BLaER1 treated with 17β-estradiol and CSF1 and Interleukin-3, amounts not matched to agents 10 nM and 100 nM (cell line): ENCODE data around the gene NRAP.
A peak's percentile ranks its signal among the peaks of the same experiment; 100 is the strongest.

Experiments used
- H3K27ac ChIP-seq, 11 experiments: shearing (Covaris generic); formaldehyde crosslinking; 2 replicates each; pipeline ENCODE4 v1.8.1; 2022
- H3K27me3 ChIP-seq, 11 experiments: shearing (Covaris generic); formaldehyde crosslinking; 2 replicates each; pipeline ENCODE4 v1.8.1; 2022
- H3K36me3 ChIP-seq, 11 experiments: shearing (Covaris generic); formaldehyde crosslinking; 2 replicates each; pipeline ENCODE4 v1.8.1; 2022
- H3K4me1 ChIP-seq, 10 experiments: shearing (Covaris generic); formaldehyde crosslinking; 2 replicates each; pipeline ENCODE4 v1.8.1; 2022
- H3K4me2 ChIP-seq, 11 experiments: shearing (Covaris generic); formaldehyde crosslinking; 2 replicates each; pipeline ENCODE4 v1.8.1; 2022
- H3K4me3 ChIP-seq, 10 experiments: shearing (Covaris generic); formaldehyde crosslinking; 2 replicates each; pipeline ENCODE4 v1.8.1; 2022
- H3K9ac ChIP-seq, 11 experiments: shearing (Covaris generic); formaldehyde crosslinking; 2 replicates each; pipeline ENCODE4 v1.8.1; 2022
- H3K9me3 ChIP-seq, 11 experiments: shearing (Covaris generic); formaldehyde crosslinking; replicated peaks in 1 of 11; 2 replicates each; pipeline ENCODE4 v1.8.1; 2022
- H4K20me1 ChIP-seq, 11 experiments: shearing (Covaris generic); formaldehyde crosslinking; 2 replicates each; pipeline ENCODE4 v1.8.1; 2022
- Cebpa-rat ChIP-seq, 11 experiments: shearing (Covaris generic); IDR thresholded peaks; 2 replicates each; pipeline ENCODE4 v1.8.1; 2022

Gene NRAP

DNA sequence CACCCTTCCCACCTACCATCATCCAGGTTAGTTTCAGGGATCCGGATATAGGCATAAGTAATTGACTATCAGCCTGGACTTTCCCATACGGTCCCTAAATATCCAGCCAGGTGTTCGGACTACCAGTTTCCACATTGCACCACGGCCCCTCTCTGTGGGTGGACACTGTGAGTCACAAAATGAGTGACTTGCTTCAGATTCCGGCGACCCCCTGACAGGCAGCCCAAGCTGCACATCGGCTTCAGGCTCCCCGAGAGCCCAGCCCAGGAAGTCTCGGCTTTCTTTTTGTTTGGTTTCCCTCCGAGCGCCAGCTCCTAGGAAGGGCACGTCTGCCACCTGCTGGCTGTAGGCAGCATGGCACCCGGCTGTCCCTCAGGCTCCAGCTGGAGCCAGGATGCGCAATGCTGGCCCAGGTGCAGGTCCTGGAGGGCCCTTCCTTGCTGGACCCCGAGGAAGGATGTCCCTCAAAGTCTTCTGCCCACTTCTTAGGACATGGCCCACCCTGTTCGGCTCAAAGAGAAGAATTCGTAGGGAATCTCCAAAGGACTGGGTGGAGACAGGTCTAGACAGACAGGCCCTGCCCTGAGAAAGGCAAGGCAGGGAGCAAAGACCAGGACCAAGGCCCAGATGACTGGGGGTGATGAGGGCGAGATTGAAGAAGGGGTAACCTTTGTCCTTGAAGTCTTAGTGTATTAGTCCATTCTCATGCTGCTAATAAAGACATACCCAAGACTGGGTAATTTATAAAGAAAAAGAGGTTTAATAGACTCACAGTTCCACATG is 100.3 kb downstream of the NRAP start:
- no peak for TF ChIP-seq Cebpa-rat (IDR thresholded peaks at IDR 0.05)
- peak overlapping the region in 9 of 11 experiments; percentile 19 to 65 (median 48); a peak in 17 of 22 replicates for H3K9ac ChIP-seq
- no peak overlapping the region for H3K27ac ChIP-seq
- H3K36me3 ChIP-seq: no peaks in the 10 kb centered on the region
- peak overlapping the region in 9 of 10 experiments; percentile 20 to 63 (median 44); a peak in 11 of 20 replicates for H3K4me3 ChIP-seq
- no peaks in the 10 kb centered on the region for H3K9me3 ChIP-seq
- no peaks in the 10 kb centered on the region for H4K20me1 ChIP-seq
- H3K4me2 ChIP-seq: peak overlapping the region; percentile 54 to 91 (median 77)
- no peaks in the 10 kb centered on the region for H3K27me3 ChIP-seq
- peaks cover 0 to 10% (median 4%) of the 10 kb centered on the region in 10 experiments; a peak in 9 of 20 replicates for H3K4me1 ChIP-seq

DNA sequence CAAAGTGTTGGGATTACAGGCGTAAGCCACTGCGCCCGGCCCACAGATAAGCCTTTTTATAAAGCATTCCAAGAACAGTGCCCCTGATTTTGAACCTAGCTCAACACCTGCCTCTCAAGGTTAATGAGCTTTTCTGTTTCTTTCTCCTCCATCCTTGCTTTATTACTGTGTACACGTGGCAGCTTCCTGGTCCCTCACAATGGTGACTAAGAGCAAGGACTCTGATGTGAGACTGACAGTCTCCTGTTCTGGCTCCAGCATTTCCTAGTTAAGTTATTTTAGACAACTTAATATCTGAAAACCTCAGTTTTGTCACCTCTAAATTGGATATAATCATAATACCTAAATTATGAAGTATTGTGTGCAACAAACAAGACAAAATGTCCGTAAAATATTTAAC is 101.1 kb downstream of the NRAP start:
- H3K36me3 ChIP-seq: no peaks in the 10 kb centered on the region
- no peak overlapping the region for H3K4me3 ChIP-seq
- H3K4me1 ChIP-seq: peaks cover 0 to 15% (median 4%) of the 10 kb centered on the region in 10 experiments; a peak in 11 of 20 replicates
- H3K9ac ChIP-seq: no peak overlapping the region
- H4K20me1 ChIP-seq: no peaks in the 10 kb centered on the region
- H3K27me3 ChIP-seq: no peaks in the 10 kb centered on the region
- no peak for TF ChIP-seq Cebpa-rat (IDR thresholded peaks at IDR 0.05)
- no peak overlapping the region for H3K27ac ChIP-seq
- peak overlapping the region in 9 of 11 experiments; percentile 54 to 91 (median 74); a peak in 8 of 22 replicates for H3K4me2 ChIP-seq
- no peaks in the 10 kb centered on the region for H3K9me3 ChIP-seq

DNA sequence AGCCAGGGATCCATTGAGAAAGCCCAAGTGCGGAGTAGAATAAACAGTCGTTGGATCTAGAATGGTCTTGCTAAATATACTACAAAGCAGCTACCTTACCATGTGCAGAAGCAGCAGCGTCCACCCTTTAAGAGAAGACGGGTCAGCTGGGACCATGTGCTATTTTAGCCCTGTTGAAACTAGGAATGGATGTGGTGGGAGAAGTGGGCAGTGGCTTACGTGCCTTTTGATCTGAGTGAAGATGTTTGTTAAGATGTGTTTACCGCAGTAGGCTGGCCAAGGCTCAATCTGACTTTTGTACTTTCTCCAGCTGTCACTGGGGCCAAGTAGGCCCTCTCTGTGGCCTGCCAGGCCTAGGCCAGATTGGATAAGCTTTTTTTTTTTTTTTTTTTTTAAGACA is 101.8 kb downstream of the NRAP start:
- Histone ChIP-seq H3K27ac (no peak overlapping the region), H3K4me1 (peaks cover 0 to 22% (median 4%) of the 10 kb centered on the region in 10 experiments; a peak in 11 of 20 replicates), H3K4me2 (no peak overlapping the region), H3K4me3 (no peak overlapping the region), H3K9me3 (no peaks in the 10 kb centered on the region), H3K9ac (no peak overlapping the region), H3K36me3 (no peaks in the 10 kb centered on the region), H4K20me1 (no peaks in the 10 kb centered on the region), H3K27me3 (no peaks in the 10 kb centered on the region)
- TF ChIP-seq Cebpa-rat (IDR thresholded peaks at IDR 0.05): no peak

DNA sequence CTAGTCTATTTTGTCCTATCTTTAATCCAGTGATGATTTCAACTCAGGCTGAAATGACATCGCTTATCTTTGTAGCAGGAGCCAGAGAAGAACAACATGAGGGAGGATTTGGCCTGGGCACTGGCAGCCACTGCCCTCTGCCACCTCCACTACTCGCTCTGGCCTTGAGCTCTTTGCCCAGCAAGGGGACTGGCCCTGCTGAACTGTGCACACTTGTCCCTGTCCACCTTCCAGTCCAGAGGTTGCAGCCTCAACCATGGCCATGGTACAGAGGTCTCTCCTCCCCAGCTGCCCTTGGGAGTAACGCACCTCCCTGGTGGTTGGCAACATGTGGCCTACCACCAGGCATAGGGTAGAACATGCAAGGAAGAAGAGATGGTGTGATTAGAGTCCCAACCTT is 102.6 kb downstream of the NRAP start:
- TF ChIP-seq Cebpa-rat (IDR thresholded peaks at IDR 0.05): no peak
- no peaks in the 10 kb centered on the region for H3K36me3 ChIP-seq
- H3K4me2 ChIP-seq: no peak overlapping the region
- no peak overlapping the region for H3K27ac ChIP-seq
- H3K4me1 ChIP-seq: peaks cover 0 to 26% (median 4%) of the 10 kb centered on the region in 10 experiments; a peak in 11 of 20 replicates
- no peak overlapping the region for H3K4me3 ChIP-seq
- H3K9ac ChIP-seq: no peak overlapping the region
- H3K9me3 ChIP-seq: no peaks in the 10 kb centered on the region
- no peaks in the 10 kb centered on the region for H4K20me1 ChIP-seq
- no peaks in the 10 kb centered on the region for H3K27me3 ChIP-seq

DNA sequence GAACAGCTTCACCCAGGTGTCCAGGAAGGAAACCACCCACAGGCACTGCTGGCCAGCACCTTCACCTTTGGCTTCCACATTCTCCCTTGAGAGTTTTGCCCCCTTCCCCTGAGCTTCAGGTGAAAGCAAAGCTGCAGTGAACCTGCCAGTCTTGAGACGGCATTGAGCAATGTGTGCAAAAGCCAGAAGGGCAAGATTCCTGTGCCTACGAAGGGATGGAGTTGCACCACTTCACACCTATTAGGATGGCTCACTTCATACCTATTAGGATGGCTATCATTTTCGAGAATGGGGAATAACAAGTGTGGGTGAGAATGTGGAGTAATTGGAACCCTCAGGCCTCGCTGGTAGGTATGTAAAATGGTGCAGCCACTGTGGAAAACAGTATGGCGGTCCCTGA is 103.8 kb downstream of the NRAP start:
- H3K9ac ChIP-seq: no peak overlapping the region
- no peaks in the 10 kb centered on the region for H3K9me3 ChIP-seq
- no peak overlapping the region for H3K4me3 ChIP-seq
- H3K4me2 ChIP-seq: no peak overlapping the region
- no peaks in the 10 kb centered on the region for H3K27me3 ChIP-seq
- no peak for TF ChIP-seq Cebpa-rat (IDR thresholded peaks at IDR 0.05)
- H3K36me3 ChIP-seq: no peaks in the 10 kb centered on the region
- H3K27ac ChIP-seq: no peak overlapping the region
- no peaks in the 10 kb centered on the region for H4K20me1 ChIP-seq
- peaks cover 0 to 26% (median 4%) of the 10 kb centered on the region in 10 experiments; a peak in 11 of 20 replicates for H3K4me1 ChIP-seq

DNA sequence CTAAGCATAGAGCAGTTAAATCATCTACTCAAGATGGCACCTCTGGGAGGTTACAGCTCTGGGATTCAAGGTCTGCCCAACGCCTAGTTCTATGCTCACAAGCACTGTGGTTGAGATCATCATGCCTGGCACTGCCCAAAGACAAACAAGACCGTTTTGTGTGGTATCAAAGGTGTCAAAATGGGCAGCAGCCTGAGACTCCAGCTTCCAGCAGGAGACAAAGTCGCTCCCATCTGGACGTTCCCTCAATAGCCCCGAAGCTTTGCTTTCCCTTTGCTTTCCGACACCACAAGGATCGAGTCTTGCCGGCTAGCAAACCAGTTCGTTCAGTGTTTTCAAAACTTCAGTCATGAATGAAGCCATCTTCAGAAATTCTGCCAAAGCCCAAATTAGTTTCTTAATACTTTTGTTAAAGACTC is 105.9 kb downstream of the NRAP start:
- Histone ChIP-seq H3K9me3 (no peaks in the 10 kb centered on the region), H3K27ac (peak overlapping the region in 2 of 11 experiments; percentile 9 to 33; a peak in 3 of 22 replicates), H4K20me1 (no peaks in the 10 kb centered on the region), H3K27me3 (no peaks in the 10 kb centered on the region), H3K4me1 (peaks cover 0 to 36% (median under 1%) of the 10 kb centered on the region in 10 experiments; a peak in 7 of 20 replicates), H3K9ac (no peak overlapping the region), H3K4me3 (no peak overlapping the region), H3K4me2 (peak overlapping the region in 3 of 11 experiments; percentile 32 to 65 (median 64); a peak in 6 of 22 replicates), H3K36me3 (no peaks in the 10 kb centered on the region)
- TF ChIP-seq Cebpa-rat (IDR thresholded peaks at IDR 0.05): no peak

DNA sequence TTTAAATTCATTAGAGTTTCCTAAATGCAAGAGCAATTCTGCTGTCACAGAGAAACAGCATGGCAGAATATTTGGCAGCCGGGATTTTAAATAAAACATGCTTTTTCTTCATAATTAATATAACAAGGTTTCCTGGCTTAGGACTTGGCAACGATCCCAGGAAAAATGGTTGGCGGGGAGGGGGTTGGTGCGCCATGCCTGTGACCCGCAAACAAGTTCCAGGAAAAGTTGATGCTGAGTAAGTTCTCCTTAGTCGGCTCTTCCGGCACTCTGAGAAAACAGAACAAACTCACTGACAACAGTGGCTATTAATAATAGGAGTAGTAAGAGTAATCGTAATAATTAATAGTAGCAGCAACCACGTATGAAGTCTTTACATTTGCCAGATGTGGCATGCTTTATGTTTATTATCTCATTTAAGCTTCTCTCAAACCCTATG is 106.4 kb downstream of the NRAP start:
- peak overlapping the region in 3 of 11 experiments; percentile 32 to 65 (median 64); a peak in 6 of 22 replicates for H3K4me2 ChIP-seq
- H3K9ac ChIP-seq: no peak overlapping the region
- TF ChIP-seq Cebpa-rat (IDR thresholded peaks at IDR 0.05): no peak
- peaks cover 0 to 41% (median 0%) of the 10 kb centered on the region in 10 experiments; a peak in 6 of 20 replicates for H3K4me1 ChIP-seq
- no peaks in the 10 kb centered on the region for H4K20me1 ChIP-seq
- peak overlapping the region in 2 of 11 experiments; percentile 9 to 33; a peak in 2 of 22 replicates for H3K27ac ChIP-seq
- no peaks in the 10 kb centered on the region for H3K36me3 ChIP-seq
- no peaks in the 10 kb centered on the region for H3K27me3 ChIP-seq
- H3K4me3 ChIP-seq: no peak overlapping the region
- H3K9me3 ChIP-seq: no peaks in the 10 kb centered on the region

DNA sequence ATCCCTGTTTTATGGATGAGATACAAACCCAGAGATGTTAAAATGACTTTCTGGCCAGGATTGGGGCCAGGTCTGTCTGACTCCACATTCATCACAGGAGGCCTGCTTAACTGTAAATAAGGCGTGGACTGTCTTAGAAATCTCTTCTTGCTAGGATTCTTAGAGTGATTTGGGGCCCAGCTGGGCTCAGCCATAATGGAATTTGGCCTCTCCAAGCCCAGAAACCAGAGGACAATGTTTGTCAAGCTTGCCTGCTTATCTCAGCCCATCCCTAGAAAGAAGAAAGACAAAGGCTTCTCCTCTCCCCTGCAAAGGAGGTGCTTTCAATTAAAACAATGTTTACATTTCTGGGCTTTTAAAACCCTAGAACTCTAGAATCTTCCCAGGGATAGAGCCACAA is 108.1 kb downstream of the NRAP start:
- no peak overlapping the region for H3K4me2 ChIP-seq
- H3K4me1 ChIP-seq: peaks cover 4 to 47% (median 7%) of the 10 kb centered on the region in 10 experiments
- H3K36me3 ChIP-seq: no peaks in the 10 kb centered on the region
- H3K4me3 ChIP-seq: no peak overlapping the region
- H3K27ac ChIP-seq: no peak overlapping the region
- no peaks in the 10 kb centered on the region for H4K20me1 ChIP-seq
- no peaks in the 10 kb centered on the region for H3K9me3 ChIP-seq
- H3K9ac ChIP-seq: no peak overlapping the region
- no peak for TF ChIP-seq Cebpa-rat (IDR thresholded peaks at IDR 0.05)
- H3K27me3 ChIP-seq: no peaks in the 10 kb centered on the region

DNA sequence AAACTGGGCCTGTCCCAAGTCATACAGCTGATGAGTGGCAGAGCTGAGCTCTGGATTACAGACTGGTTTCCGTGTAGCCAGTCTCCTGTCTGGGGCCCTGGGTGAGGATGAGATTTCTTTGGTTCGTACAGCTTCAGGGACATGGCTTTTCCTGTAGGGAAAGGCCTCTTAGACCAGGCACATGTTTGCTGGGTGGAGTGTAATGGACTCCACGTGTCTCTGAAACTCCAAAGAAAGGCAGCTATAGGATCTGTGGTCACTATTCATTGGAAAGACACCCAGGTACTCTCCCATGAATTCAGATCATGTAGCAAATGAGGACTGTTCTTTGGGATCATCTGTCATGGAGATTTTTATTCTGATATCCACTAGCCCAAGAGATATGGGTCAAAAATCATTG is 108.6 kb downstream of the NRAP start:
- no peak overlapping the region for H3K4me2 ChIP-seq
- no peak overlapping the region for H3K27ac ChIP-seq
- H3K4me3 ChIP-seq: no peak overlapping the region
- H3K9me3 ChIP-seq: no peaks in the 10 kb centered on the region
- no peaks in the 10 kb centered on the region for H3K27me3 ChIP-seq
- no peaks in the 10 kb centered on the region for H4K20me1 ChIP-seq
- no peaks in the 10 kb centered on the region for H3K36me3 ChIP-seq
- H3K4me1 ChIP-seq: peaks cover 9 to 52% (median 12%) of the 10 kb centered on the region in 10 experiments
- TF ChIP-seq Cebpa-rat (IDR thresholded peaks at IDR 0.05): no peak
- H3K9ac ChIP-seq: no peak overlapping the region
